Left ventricle myocardium superior (tissue), 1 donor: ENCODE data around the gene B3GALT4. TPM values are rescaled to one million over a fixed set of nuclear protein-coding genes. Genes with fewer than 3 reads are reported as not detected.

Source experiments
- ATAC-seq: fragments of 200-7000 bp; cut with Tn5 transposase; one replicate; pipeline ENCODE4 v1.9.1; 2020; ENCODE audit warnings: mild to moderate bottlenecking, moderate library complexity
- DNase-seq: peaks from one replicate; pipeline ENCODE4 v3.0.0-alpha.2; 2020
- intact Hi-C: fragments of 100-400 bp; cut with micrococcal nuclease; formaldehyde crosslinking; loops from one replicate; pipeline ENCODE4 v1.11.0; 2022
- total RNA-seq: library from RNA; stranded (reverse); fragmentation: NEBNext Ultra II Directional; extraction: Animal tissue kit (Norgen Biotek cat#: 25700); gene quantifications from one replicate; pipeline ENCODE4 v1.2.1, GENCODE V29; 2021
- donor health status: DM: no; HTN: yes; CAD: no; lungs with severe emphysema.

The B3GALT4 gene
- total RNA-seq, 1 donor from 2014 or later, result 6.9 TPM

GRCh38 chr6:33312361-33313104 is 35.6 kb downstream of the B3GALT4 start:
- ATAC-seq (peak; percentile 9), DNase-seq (peak; percentile 48)
- intact Hi-C loops, result no loop called here

DNA sequence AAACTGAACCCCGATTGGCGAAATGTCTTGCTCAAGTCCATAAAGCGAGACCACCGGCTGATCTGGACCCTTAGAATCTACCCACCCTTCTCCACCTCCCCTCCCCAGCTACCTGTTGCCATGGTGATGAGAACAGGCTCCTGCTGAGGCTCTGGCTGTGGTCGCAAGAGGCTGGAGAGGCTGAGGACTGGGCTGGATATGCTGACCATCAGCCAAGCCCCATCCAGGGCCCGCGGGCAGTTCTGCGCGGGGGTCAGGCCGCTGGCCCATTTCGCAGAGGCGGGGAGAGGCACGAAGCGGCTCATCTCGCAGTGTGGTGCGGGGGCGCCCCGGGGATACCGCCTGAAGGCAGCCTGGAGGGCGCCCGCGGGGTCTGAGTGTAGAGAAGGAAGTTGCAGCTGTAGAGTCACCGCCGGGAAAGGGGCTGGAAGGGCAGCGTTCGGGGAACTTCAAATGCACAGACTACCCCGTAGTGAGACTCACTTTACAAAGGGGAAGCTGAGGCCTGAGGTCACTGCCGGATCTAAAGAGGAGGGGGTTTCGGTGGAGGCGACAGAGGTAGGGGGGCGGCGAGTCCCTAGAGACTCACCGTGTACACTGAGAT is 36.3 kb downstream of the B3GALT4 start:
- intact Hi-C loops, result no loop called here
- DNase-seq (peak; percentile 72), ATAC-seq (peak; percentile 5)

DNA sequence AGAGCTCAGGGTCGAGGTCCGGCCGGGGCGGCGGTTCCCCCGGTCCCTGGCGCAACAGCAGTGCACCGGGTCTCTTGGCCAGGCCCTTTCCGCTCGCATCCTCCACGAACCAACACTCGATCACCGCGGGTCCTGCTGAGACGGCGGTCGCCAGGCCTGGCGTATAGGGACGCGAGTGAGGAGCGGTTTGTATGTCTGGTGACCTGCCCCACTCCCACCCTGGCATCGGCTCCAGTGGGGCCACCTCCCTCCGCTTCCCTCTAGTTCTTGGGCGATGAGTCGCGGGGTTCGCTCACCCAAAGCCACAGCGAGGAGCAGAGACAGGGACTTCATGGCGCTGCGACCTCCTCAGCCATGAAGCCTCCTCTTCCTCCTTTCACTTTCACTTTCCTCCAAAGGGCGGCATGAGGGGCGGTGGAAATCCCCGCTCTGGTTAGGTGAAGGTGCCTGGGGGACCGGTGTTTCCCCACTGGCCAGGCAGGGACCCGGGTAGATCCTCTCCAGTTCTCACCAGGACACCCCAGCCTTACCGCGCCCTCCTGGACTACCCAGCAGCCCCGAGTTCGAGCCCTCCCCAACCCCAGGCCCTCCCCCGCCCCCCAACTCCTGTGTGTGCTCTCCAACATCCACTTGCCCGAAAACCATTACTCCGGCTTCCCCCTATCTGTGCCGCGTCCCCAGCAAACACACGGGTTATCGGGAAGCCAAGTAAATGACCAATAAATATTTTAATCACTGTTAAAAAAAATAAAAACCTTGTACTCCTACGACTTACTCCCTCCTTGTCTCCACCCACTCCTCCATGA is 37.0 kb downstream of the B3GALT4 start, which contains the start of gene TAPBP:
Gene TAPBP, minus strand, starts transcription at position 370 of the 806 bp plus-strand sequence. Its CDS starts 37 bp downstream, at position 333.
- ATAC-seq (peak; percentile 33), DNase-seq (peak; percentile 73)
- intact Hi-C loops, result no loop called here

GRCh38 chr6:33314515-33314942 is 37.6 kb downstream of the B3GALT4 start:
- DNase-seq (peak; percentile 58), ATAC-seq (peak; percentile 20)
- intact Hi-C loops, result no loop called here

DNA sequence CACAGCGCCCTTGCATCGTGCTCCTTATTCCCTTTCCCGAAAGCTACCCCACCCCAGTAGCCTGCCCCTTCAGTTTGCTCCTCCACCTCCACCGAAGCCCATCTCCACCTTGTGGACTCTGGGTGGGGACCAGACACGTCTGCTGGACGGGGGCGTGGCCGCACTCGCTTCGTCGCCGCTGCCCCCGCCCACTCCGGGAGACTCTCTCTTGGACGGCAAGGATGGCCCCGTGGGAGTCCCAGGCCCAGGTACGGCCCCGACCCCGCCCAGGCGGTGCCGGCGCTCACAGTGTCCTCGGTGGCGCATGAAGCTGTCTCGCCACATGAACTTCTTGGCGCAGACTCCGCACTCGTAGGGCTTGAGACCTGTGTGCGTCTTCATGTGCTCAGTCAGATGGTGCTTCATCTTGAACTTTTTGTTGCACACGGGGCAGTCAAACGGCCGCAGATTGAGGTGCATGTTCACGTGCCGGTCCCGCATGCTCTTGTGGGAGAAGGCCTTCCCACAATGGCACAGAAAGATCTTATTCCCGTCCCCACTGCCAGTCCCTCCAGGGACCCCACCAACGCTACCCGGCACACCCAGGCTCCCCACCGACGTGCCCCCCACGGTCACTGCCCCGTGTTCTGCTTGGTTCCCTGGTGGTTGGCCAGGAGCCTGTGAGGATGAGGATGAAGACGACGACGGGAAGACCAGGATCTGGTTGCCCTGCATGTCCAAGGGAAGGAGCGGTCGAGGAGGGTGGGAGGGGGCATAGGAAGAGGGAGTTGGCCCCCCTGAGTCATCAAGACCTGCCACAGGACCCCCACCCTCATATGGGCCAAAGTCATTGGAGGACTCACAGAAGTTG is 38.2 kb downstream of the B3GALT4 start:
- peak; percentile 68 for DNase-seq
- intact Hi-C loops, result no loop called here
- no peak for ATAC-seq

GRCh38 chr6:33315793-33316602 is 39.1 kb downstream of the B3GALT4 start:
- intact Hi-C loops, result no loop called here
- DNase-seq, result no peak
- ATAC-seq, result no peak

DNA sequence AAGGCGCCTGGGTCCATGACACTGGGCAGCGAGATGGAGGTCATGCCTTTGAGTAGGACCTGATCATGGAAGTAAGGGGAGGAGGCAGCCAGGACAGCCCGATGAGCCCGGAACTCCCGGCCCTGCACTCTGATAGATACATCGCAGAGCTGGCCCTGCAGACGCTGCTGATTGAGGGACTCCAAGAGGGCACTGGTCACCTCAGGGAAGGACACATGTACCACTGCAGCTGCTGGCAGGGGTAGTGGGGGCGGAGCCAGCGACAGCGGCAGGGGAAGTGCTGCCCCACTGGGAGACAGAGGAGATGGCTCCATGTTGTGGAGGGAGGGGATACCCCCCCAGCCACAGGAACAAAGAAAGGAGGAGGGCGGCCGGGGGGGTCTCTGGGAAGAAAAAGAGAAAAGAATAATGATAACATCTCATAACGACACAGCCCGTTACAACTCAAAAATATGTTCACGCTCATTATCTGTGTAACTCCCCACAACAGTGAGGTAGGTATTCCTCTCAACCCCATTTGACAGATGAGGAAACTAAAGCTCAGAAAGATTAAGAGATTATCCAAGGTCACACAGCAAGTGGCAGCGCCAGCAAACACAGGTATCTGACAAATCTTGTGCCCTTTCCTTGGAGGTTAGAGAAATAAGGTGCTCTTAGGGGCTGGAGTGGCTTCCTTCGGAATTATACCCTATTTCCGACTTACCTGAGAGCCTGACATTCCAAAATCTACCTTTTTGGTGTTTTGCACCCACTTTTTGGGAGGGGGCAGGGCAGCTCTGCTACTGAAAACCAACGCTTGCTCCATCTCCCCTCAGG is 39.9 kb downstream of the B3GALT4 start:
- ATAC-seq (peak; percentile 0), DNase-seq (peak; percentile 68)
- intact Hi-C loops, result no loop called here

- peak; percentile 4 for ATAC-seq
- intact Hi-C loops, result no loop called here
- DNase-seq, result no peak
Observed at GRCh38 chr6:33317419-33317668, 40.4 kb downstream of the B3GALT4 start.

GRCh38 chr6:33317669-33318425 is 40.9 kb downstream of the B3GALT4 start, which contains the start of gene ZBTB22:
Gene ZBTB22 (minus strand): TSS chr6:33317744. CDS start chr6:33316916, 828 bp downstream.
- ATAC-seq (peak; percentile 76), DNase-seq (peak; percentile 99)
- intact Hi-C loops, result no loop called here

DNA sequence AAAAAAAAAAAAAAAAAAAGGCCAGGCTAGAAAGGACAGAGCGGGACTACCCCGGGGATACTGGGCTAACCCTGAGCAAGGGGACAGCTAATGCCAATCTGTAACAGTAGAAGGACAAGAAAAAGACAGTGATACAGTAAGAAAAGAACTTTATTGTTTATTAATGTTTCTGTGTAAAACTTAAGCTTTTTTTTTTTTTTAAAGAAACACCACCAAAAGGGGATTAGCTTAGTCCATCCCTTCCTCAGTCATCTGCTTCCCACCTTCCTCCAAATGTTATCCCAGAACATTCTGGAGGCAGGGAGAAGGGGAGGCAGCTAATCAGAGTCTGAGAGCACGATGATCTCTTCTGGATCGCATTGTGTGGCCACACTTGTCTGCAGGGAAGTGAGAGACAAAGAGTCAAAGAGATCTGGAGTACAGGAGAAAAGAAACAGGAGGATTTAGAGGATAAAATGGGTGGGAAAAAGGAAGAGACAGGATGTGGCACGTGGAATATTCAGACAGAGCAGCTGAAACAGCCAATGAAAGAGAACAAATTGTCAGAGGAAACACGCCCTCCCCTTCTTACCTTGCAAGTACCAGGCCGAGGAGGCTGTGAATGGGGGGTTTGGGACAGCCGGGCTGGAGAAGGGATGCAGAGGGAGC is 41.6 kb downstream of the B3GALT4 start:
- intact Hi-C loops, result no loop called here
- DNase-seq (no peak), ATAC-seq (no peak)

GRCh38 chr6:33319939-33320314 is 43.0 kb downstream of the B3GALT4 start:
- DNase-seq (no peak), ATAC-seq (no peak)
- intact Hi-C loops, result no loop called here

GRCh38 chr6:33320315-33321181 is 43.6 kb downstream of the B3GALT4 start:
- ATAC-seq (no peak), DNase-seq (peak; percentile 77)
- intact Hi-C loops, result no loop called here

DNA sequence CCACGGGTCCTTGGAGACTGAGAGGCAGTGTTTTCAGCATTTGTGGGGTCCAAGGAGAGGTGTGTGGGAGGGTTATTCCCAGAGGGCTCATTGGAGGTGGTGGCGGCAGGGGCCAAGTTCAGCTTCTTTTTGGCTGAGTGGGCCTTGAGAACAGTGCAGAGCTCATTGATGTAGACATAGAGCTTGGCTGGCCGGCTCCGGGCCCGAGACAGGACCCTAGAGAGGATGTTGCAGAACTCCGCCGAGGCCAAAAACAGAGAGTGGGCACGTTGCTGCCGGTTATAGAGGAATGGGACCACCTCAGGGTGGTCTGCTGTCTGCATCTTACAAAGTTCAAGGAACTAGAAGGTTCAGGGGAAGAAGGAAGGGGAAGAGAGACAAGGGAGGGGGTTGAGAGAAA is 44.3 kb downstream of the B3GALT4 start:
- ATAC-seq (no peak), DNase-seq (no peak)
- intact Hi-C loops, result no loop called here

GRCh38 chr6:33323623-33323948 is 46.7 kb downstream of the B3GALT4 start:
- no peak for ATAC-seq
- DNase-seq, result no peak
- intact Hi-C loops, result no loop called here

- DNase-seq (no peak), ATAC-seq (no peak)
- intact Hi-C loops, result no loop called here
Observed at GRCh38 chr6:33324125-33324524, 47.2 kb downstream of the B3GALT4 start.
